SU-DHL-6 (cell line): ENCODE results near the gene ING1.

Source experiments
- EZH2phosphoT487 ChIP-seq: fragments of 200-600 bp; sonication (generic), shearing (Covaris generic); conservative IDR thresholded peaks from 2 replicates; pipeline ENCODE4 v1.6.1; 2018; ENCODE audit warnings: mild to moderate bottlenecking, antibody characterized with exemption, low read length, moderate library complexity, mixed read lengths
- TF ChIP-seq, protein P1 (sequence below): fragments of 200-600 bp; sonication (generic); IDR thresholded peaks from one replicate; pipeline ENCODE4 v1.5.1; 2017; ENCODE audit warnings: antibody characterized with exemption, mild to moderate bottlenecking, low read length, moderate library complexity; ENCODE audit not compliant: insufficient read depth, poor library complexity, severe bottlenecking

- TF ChIP-seq, protein P1, sequence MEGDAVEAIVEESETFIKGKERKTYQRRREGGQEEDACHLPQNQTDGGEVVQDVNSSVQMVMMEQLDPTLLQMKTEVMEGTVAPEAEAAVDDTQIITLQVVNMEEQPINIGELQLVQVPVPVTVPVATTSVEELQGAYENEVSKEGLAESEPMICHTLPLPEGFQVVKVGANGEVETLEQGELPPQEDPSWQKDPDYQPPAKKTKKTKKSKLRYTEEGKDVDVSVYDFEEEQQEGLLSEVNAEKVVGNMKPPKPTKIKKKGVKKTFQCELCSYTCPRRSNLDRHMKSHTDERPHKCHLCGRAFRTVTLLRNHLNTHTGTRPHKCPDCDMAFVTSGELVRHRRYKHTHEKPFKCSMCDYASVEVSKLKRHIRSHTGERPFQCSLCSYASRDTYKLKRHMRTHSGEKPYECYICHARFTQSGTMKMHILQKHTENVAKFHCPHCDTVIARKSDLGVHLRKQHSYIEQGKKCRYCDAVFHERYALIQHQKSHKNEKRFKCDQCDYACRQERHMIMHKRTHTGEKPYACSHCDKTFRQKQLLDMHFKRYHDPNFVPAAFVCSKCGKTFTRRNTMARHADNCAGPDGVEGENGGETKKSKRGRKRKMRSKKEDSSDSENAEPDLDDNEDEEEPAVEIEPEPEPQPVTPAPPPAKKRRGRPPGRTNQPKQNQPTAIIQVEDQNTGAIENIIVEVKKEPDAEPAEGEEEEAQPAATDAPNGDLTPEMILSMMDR = no peak
- no peak for TF ChIP-seq EZH2phosphoT487
Observed at GRCh38 chr13:110705356-110705825, 8.1 kb upstream of the ING1 start.
